DND-41 (cell line): ENCODE measurements around the gene TAS2R60.

Experiments
- EZH2 ChIP-seq: IDR thresholded peaks from 3 replicates; pipeline ENCODE4 v1.6.1; 2012; ENCODE audit warnings: borderline replicate concordance, low read depth, mild to moderate bottlenecking, moderate library complexity, low read length, inconsistent platforms; ENCODE audit not compliant: severe bottlenecking
- TF ChIP-seq, protein P1 (sequence below): IDR thresholded peaks from 2 replicates; pipeline ENCODE4 v1.5.1; 2012; ENCODE audit warnings: borderline replicate concordance, low read length, moderate library complexity, mild to moderate bottlenecking; ENCODE audit not compliant: poor library complexity, severe bottlenecking; ENCODE audit errors: extremely low read depth

GRCh38 chr7:143415742-143416397 lies 27.4 kb upstream of the TAS2R60 start:
- TF ChIP-seq, protein P1, sequence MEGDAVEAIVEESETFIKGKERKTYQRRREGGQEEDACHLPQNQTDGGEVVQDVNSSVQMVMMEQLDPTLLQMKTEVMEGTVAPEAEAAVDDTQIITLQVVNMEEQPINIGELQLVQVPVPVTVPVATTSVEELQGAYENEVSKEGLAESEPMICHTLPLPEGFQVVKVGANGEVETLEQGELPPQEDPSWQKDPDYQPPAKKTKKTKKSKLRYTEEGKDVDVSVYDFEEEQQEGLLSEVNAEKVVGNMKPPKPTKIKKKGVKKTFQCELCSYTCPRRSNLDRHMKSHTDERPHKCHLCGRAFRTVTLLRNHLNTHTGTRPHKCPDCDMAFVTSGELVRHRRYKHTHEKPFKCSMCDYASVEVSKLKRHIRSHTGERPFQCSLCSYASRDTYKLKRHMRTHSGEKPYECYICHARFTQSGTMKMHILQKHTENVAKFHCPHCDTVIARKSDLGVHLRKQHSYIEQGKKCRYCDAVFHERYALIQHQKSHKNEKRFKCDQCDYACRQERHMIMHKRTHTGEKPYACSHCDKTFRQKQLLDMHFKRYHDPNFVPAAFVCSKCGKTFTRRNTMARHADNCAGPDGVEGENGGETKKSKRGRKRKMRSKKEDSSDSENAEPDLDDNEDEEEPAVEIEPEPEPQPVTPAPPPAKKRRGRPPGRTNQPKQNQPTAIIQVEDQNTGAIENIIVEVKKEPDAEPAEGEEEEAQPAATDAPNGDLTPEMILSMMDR = no peak
- no peak for TF ChIP-seq EZH2
